HG03442 (cell line): ENCODE results near the gene PDHA2.
"Not testable (repeated sequence)": the region's sequence is repeated elsewhere in the genome, so short reads cannot be mapped to it uniquely, and the experiment has no call there.

Experiments used
- ATAC-seq: cut with Tn5 transposase; IDR thresholded peaks from one replicate; pipeline ENCODE4 v1.9.1; 2021; ENCODE audit warnings: mild to moderate bottlenecking, moderate library complexity; ENCODE audit not compliant: unreplicated experiment

PDHA2 gene

GRCh38 chr4:95839891-95840290, at the start of gene PDHA2:
TSS of gene PDHA2 (plus strand) at chr4:95840093. CDS start at chr4:95840151, 58 bp downstream.
- no peak for ATAC-seq

- no peak for ATAC-seq
Measured at GRCh38 chr4:95798003-95798402, 41.9 kb upstream of the PDHA2 start.

GRCh38 chr4:95798727-95799126, 41.2 kb upstream of the PDHA2 start:
- ATAC-seq: no peak

GRCh38 chr4:95821867-95822266, 18.0 kb upstream of the PDHA2 start:
- ATAC-seq: no peak

- no peak for ATAC-seq
Measured at GRCh38 chr4:95825546-95825945, 14.3 kb upstream of the PDHA2 start.

GRCh38 chr4:95830651-95831050, 9.2 kb upstream of the PDHA2 start:
- ATAC-seq: no peak

- no peak for ATAC-seq
Measured at GRCh38 chr4:95831166-95831565, 8.7 kb upstream of the PDHA2 start.

GRCh38 chr4:95833711-95834194, 6.1 kb upstream of the PDHA2 start:
- no peak for ATAC-seq

GRCh38 chr4:95835672-95836071, 4.2 kb upstream of the PDHA2 start:
- no peak for ATAC-seq

GRCh38 chr4:95838192-95838591, 1.7 kb upstream of the PDHA2 start:
- ATAC-seq: no peak

GRCh38 chr4:95847908-95848460, 8.1 kb downstream of the PDHA2 start:
- ATAC-seq: no peak

GRCh38 chr4:95850161-95850560, 10.3 kb downstream of the PDHA2 start:
- ATAC-seq: no peak

GRCh38 chr4:95857761-95858160, 17.9 kb downstream of the PDHA2 start:
- no peak for ATAC-seq

GRCh38 chr4:95867919-95868318, 28.0 kb downstream of the PDHA2 start:
- no peak for ATAC-seq

- not testable (repeated sequence) for ATAC-seq
Measured at GRCh38 chr4:95869414-95869813, 29.5 kb downstream of the PDHA2 start.

GRCh38 chr4:95869961-95870500, 30.1 kb downstream of the PDHA2 start:
- no peak for ATAC-seq

GRCh38 chr4:95877636-95878035, 37.7 kb downstream of the PDHA2 start:
- ATAC-seq: no peak

- no peak for ATAC-seq
Measured at GRCh38 chr4:95887551-95887950, 47.7 kb downstream of the PDHA2 start.

GRCh38 chr4:95889662-95890061, 49.8 kb downstream of the PDHA2 start:
- no peak for ATAC-seq
